Measurements from ENCODE around the gene UPP1.

Gene UPP1

DNA sequence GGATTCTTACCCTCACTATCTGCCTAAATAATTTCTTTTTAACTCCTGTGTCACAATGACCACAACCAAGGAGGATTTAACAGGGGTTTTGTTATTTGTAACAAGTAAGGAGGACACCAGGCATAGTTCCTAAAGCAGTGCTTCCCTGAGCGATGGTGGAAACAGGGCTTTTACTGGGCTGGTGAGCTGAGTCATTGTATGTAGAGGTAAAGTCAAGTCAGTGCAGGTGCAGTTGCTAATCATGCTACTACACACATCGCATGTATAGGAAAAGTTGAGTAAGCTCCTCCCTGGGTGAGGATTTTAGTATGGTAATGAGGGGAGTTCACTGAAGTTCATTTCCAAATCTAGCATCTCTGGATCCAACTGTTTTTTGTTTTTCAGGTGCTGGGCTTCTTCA is 59.2 kb downstream of the UPP1 start:
- H3K27ac ChIP-seq = peak overlapping the region; percentile 28
- peak; percentile 55 for DNase-seq (ENCODE audit: low read depth, low spot score)

DNA sequence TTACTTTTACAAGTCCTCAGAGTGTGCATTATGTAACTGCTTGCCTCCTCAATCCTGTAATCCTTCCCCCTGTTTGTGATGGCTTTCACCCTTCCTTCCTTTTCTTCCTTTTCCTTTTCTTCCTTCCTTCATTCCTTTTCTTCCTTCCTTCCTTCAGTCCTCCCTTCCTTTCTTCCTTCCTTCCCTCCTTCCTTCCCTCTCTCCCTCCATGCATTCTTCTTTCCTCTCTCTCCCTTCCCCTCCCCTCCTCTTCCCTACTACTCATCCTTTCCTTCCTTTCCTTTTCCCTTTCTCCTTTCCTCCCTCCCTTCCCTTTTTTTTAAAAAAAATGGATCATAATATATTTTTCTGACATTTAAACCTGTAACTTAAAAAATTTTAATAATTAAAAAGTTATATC is 60.0 kb downstream of the UPP1 start:
- DNase-seq (ENCODE audit: low read depth, low spot score) = no peak
- no peak overlapping the region for H3K27ac ChIP-seq

DNA sequence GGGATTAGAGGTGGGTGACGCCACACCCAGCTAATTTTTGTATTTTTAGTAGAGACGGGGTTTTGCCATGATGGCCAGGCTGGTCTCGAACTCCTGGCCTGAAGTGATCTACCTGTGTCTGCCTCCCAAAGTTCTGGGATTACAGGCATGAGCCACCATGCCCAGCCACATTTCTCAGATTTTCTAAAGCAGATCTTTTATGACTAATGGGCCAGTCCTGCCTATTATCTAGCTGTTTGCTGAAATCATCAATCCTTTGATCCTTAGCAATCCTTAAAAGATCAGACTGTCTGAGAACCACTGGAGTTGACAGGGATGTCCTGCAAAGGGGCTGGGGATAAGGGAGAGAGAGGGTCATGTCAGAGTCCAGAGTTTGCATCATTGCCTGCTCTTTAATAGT is 61.0 kb downstream of the UPP1 start:
- no peak for DNase-seq (ENCODE audit: low read depth, low spot score)
- H3K27ac ChIP-seq = no peak overlapping the region

DNA sequence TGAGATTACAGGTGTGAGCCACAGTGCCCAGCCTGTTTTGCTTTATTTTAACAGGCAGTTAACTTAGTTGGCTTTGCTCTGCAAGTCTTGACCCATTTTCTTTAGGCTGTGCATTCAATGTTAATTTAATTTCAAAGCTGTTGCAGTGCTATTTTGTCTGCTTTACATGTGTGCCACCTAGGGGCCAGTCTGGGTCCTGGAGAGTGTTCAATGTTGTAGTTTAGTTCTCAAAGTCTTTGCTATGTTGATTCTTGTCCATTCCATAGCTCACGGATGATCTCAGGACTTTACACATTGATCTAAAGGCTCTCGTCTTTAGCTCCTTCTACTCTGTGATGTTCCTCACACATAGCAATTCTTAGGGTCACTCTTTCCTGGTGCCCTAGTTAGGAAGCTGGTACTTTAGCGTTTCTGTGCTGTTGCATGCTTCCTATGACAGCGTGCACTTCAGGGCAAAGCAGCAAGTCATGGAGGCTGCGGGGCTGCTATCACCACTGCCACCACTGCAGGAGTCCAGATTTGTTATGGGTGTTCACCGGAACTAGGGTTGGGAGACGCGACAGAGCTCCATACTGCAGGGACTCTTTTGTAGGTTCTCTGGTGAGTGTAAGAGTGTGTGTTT is 65.8 kb downstream of the UPP1 start:
- DNase-seq (ENCODE audit: low read depth, low spot score) = no peak
- H3K27ac ChIP-seq = no peak overlapping the region
